Measurements from ENCODE around the gene SLC39A13.

DNA sequence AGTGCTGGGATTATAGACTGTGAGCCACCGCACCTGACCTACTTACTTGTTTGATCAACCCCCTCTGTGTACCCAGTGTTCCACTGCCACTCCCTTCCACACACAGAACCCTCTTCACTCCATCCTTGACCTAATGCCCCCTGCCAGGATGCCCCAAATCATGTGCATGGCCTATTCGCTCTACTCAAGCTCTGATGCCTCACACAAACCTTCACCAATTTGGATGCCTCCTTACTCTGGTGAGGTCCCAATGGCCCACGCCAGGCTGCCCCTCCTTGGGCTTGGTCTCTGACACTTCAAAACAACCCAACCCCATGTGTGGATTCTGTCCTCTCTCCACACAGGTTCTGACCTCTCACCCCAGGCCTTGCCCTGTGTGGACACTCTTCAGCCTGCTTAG, 27.3 kb downstream of the SLC39A13 start:
- TF ChIP-seq, protein P1, sequence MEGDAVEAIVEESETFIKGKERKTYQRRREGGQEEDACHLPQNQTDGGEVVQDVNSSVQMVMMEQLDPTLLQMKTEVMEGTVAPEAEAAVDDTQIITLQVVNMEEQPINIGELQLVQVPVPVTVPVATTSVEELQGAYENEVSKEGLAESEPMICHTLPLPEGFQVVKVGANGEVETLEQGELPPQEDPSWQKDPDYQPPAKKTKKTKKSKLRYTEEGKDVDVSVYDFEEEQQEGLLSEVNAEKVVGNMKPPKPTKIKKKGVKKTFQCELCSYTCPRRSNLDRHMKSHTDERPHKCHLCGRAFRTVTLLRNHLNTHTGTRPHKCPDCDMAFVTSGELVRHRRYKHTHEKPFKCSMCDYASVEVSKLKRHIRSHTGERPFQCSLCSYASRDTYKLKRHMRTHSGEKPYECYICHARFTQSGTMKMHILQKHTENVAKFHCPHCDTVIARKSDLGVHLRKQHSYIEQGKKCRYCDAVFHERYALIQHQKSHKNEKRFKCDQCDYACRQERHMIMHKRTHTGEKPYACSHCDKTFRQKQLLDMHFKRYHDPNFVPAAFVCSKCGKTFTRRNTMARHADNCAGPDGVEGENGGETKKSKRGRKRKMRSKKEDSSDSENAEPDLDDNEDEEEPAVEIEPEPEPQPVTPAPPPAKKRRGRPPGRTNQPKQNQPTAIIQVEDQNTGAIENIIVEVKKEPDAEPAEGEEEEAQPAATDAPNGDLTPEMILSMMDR (IDR thresholded peaks at IDR 0.05) = no peak
- TF ChIP-seq POLR2A (IDR thresholded peaks at IDR 0.05) = no peak
- no peak for TF ChIP-seq POLR2AphosphoS5 (IDR thresholded peaks at IDR 0.05; ENCODE audit: insufficient read depth in 1 of 2, low read depth in 1 of 2)

All from vagina (tissue), 2 donors.